GM18870 (cell line): Measurements from ENCODE around the gene CFAP57.

Source experiments
- ATAC-seq: cut with Tn5 transposase; IDR thresholded peaks from one replicate; pipeline ENCODE4 v1.9.1; 2021; ENCODE audit warnings: moderate library complexity; ENCODE audit not compliant: unreplicated experiment

CFAP57 gene

DNA sequence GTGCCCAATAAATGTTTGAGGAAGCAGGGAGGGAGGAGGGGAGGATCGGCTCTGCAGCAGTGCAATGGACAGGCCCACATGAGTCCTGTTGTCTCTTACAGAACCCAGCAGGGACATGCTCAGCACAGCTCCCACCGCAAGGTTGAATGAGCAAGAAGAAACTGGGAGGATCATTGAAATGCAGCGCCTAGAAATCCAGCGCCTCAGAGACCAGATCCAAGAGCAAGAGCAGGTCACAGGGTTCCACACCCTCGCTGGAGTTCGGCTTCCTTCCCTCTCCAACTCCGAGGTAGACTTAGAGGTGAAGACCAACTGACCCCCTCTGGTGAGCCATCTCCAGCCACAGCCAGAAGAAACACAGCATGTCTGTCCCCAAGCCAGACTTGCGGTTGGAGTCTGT lies 81.7 kb downstream of the CFAP57 start:
- ATAC-seq, result no peak

DNA sequence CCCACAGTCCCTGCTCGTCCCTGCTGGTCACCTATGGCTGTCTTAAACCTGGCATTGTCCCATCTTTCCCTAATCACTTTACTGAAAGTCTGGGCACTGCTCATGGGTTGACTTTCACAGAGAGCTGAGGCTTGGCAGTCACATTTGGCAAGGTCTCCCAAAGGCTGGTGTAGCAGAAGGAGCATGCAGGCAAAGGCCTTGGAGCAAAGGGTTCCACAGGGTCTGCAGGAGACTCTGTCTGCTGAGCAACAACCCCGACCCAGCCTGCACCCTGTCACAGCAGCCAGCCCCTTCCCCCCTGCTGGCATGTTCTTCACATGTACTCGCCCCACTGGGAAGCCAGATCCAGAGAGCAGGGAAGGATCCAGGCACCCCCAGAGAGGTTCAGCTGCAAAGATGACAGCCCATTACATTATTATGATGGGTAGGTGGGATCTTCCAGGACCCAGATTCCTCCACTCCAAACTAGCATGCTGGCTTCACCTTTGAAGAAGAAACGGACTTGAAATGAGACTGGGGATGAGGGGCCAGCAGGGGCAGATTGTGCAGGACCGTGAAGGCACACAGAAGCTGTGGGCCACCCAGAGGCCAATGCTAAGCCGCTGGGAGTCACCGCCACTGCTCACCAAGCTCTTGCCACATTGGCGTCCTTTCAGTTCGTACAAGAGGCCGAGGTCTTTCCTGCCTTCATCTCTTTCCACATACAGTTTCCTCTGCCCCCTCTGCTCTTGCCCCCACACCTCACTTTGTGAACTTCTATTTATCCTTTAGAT lies 83.5 kb downstream of the CFAP57 start:
- ATAC-seq, result no peak

GRCh38 chr1:43256675-43257570 lies 84.8 kb downstream of the CFAP57 start:
- ATAC-seq, result no peak

DNA sequence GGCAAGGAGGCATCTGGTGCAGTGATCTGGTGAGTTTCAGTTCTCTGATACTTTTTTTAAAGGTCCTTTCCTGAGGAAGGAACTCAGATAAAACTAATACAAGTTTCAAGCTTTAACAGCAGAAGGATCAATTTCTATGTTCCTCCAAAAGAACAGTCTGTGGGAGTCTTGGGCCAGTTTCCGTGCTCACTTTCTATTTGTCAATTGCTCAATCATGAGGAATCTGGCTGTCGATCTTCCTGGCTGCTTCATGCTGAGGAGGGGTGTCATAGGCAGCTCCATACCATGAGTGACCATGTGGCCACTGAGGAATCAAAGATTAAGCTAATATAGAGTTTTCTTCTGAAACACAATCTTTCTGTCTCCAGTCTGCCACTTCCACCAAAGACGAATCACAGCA lies 86.2 kb downstream of the CFAP57 start:
- ATAC-seq, result no peak

DNA sequence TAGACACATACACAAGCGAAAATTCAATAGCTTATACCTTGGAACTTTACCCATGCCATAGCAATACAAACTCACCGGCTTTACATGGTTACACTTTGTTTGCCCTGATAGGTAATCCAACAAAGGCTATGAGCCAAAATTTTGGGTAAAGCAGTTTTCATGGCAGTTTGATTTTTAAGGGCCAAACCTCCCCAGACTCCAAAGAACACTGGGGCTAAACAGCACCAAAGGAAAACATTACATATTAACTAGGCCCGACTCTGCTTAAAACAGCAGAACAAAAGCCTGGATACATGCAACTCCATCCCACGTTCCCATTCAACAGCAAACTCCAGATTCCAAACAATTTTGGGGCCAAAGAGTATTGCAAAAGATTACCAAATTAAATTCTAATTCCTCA lies 93.3 kb downstream of the CFAP57 start:
- no peak for ATAC-seq

DNA sequence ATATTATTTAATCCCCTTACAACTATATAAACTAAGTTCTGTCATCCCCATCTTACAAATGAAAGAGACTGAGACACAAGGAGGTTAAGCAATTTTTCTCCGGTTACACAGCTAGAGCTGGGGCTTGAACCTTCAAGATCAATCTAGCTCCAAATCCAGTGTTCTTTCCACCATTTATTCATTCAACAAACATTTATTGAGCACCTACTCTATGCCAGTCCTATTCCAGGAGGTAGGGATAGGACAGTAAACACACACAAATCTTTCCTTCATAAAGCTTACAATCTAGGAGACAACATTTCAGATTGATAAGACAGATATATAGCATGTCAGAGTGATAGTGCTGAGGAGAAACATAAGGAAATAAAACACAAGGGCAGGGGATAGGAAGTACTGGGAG lies 94.8 kb downstream of the CFAP57 start:
- no peak for ATAC-seq

DNA sequence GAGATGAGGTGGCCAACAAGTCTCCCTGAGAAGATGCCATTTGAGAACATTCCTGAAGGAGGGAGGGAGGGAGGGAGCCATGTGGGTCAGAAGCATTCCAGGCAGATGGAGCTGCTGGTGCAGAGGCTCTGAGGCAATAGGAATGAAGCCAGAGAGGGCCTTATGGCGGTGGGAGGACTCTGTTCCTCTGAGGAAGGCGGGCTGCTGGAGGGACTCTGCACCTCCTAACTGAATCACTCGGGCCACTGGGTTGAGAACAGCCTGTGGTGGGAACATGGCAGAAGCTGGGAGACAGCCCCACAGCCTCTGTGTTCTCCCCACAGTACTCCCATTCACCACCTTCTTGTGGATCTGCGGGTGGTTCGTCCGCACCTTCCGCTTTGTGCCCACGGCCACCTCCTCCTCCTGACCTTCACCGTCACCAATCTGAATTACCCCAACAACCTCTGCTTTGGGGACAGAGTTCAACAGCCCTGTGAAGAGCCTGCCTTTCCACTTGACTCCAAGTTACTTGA lies 95.2 kb downstream of the CFAP57 start:
- ATAC-seq, result no peak

DNA sequence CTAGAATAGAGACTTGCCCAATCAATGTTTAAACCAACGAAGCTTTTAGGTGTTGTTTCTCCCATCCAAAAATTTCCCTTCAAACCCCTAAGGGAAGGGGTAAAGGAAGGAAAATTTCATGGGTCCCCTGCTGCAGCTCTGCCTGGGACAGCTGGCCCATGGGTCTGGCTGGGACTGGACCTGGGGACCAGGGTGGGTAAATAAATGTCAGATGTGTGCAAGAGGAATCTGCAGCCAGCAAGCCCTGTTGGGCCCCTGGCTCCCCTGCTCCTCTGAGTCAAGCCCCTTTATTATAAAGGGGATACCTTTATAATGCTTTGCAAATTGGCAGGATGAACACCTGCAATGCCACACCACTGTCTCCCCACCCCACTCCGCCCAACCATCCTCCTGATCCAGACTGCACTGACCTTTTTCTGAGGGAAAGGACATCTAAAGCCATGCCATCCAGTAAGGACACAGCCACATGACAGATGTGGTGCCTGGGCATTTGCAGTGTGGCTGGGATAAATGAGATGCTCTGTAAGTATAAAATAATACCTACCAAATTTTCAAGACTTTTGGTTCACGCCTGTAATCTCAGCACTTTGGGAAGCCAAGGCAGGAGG lies 95.8 kb downstream of the CFAP57 start:
- no peak for ATAC-seq

DNA sequence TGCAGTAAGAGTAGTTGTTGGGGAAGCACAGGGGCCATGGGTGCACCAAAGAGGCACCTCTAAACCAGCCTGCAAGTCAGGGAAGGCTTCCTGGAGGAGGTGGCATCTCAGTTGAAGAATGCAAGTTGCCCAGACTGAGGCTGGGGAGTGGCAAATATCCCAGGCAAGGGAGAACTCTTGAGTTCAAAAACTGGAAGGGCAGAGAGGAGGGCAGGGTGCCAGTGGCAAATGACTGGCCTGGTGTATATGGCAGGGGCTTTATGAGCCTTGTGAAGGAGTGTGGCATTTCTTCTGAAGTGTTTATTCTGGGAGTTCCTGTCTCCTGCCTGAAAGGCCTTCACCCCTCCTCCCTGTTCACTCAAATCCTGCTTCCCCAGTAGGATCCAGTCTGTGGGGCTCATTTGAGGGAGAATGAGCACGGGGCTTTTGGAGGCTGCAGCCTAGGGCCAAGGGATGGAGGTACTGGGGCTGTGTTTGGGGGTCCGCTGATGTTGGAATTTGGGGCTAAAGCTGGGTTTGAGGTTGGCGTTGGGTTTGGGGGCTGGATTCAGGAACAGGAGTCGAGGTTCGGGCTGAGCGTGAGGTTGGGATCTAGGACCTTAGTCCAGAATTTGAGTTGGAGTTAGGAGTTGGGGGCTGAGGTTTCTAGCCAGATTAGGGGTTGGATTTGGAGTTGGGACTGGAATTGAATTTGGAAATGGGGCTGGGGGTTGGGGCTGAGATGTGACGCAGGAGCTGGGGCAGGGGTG lies 97.7 kb downstream of the CFAP57 start, which contains the start of gene TMEM125:
Gene TMEM125, plus strand, starts transcription at position 357 of the 749 bp plus-strand sequence. CDS start 2,740 bp downstream, outside the sequence.
- no peak for ATAC-seq

DNA sequence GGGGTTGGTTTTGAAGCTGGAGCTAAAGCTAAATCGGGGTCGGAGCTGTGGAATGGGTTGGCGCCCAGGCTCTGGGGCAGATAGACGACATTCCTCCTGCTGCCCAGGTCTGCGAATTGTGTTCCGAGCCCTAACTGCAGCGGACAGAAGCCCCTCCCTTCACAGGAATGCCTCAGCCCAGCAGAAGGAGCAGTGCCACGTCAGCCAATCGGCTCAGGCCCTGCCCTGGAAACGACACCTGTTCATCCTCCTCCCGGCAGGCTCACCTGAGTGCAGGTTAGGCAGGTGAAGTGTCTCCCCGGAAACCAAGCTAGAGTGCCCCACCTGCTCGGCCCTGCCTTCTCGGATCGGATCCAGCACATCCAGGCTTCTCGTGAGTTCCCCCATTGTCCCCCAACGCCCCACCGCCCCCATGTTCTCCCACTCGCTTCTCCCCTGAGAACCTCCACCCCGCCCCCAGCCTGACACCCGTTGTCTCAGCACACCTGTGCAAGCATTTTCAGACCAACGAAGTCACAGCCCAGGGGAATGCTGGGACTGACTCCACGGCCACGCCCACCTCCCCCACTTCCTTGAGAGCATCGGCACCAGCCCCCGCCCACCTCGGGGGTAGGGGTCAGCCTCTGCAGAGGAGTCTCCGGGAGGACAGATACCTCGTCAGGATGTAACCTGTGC lies 98.4 kb downstream of the CFAP57 start:
- ATAC-seq, result no peak

GRCh38 chr1:43271186-43272118 lies 99.3 kb downstream of the CFAP57 start:
- ATAC-seq, result no peak

- no peak for ATAC-seq
Observed at GRCh38 chr1:43272161-43272560, 100.0 kb downstream of the CFAP57 start.

DNA sequence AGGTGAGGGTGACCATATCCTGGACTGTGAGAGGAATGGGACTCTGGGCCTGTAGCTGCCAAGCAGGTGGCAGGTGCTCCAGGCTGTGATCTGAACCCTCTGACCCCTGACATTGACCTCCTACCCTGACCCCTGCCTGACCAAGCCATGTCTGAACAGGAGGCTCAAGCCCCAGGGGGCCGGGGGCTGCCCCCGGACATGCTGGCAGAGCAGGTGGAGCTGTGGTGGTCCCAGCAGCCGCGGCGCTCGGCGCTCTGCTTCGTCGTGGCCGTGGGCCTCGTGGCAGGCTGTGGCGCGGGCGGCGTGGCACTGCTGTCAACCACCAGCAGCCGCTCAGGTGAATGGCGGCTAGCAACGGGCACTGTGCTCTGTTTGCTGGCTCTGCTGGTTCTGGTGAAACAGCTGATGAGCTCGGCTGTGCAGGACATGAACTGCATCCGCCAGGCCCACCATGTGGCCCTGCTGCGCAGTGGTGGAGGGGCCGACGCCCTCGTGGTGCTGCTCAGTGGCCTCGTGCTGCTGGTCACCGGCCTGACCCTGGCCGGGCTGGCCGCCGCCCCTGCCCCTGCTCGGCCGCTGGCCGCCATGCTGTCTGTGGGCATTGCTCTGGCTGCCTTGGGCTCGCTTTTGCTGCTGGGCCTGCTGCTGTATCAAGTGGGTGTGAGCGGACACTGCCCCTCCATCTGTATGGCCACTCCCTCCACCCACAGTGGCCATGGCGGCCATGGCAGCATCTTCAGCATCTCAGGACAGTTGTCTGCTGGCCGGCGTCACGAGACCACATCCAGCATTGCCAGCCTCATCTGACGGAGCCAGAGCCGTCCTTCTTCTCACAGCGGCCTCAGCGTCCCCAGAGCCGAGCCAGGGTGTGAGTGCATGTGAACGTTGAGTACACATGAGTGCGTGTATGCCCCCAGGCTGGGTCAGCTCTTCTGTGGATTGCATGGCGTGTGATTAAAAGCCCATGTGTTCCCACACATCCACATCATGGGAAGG lies 100.7 kb downstream of the CFAP57 start:
- no peak for ATAC-seq

DNA sequence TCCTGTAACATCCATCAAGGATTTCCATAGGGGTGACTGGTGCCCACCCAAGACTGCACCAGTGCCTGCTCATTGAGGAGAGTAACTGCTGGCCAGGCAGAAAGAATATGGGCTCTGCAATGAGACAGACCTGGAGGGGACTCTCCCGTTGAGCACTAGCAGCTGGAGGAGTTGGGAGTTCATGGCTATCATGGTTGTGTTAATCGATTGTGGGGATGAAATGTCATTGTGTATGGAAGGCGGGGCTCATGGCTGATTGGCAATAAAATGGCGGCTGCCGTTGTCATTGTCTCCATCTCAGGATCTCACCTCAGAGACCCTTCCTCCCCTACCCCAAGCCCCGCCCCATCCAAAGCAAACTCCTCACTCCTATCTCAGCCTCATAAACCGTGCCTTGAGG lies 101.6 kb downstream of the CFAP57 start:
- no peak for ATAC-seq

GRCh38 chr1:43274125-43274803 lies 102.1 kb downstream of the CFAP57 start:
- ATAC-seq, result no peak

DNA sequence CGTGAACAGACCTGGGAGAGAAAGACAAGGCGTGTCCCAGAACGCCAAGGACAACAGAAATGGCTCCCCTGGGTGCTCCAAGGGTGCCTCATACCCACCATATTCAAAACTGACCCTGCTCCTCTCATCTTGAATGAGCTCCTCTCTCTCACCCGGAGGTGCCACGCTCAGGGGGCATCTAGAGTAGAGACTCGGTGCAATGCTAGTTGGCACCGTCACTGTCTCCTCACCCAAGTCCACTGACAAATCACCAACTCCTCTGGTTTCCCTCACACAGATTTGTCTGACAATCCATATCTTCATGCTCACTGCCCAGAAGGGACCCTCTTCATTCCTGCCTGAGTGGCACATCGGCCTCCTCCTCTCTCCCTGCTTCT lies 102.7 kb downstream of the CFAP57 start:
- no peak for ATAC-seq
